Spleen (tissue), 7 donors: ENCODE measurements around the gene TPPP3.

Experiments used
- POLR2A ChIP-seq, 3 donors: fragments of 450-650 bp; IDR thresholded peaks; one replicate each; pipeline ENCODE4 v1.5.1; 2017; ENCODE audit warnings: antibody characterized with exemption in 3 of 3, mild to moderate bottlenecking in 1 of 3
- POLR2AphosphoS5 ChIP-seq, 3 donors: sonication (generic); formaldehyde crosslinking; IDR thresholded peaks; one replicate each; pipeline ENCODE4 v1.5.1; 2017; ENCODE audit warnings: antibody characterized with exemption in 3 of 3
- TF ChIP-seq, protein P1 (sequence below), 11 experiments: fragments of 200-600 bp in 7 of 11; fragments of 450-650 bp in 4 of 11; sonication (generic) in 4 of 11; IDR thresholded peaks in 8 of 11; conservative IDR thresholded peaks in 3 of 11; 1 replicate in 7 of 11; 2 replicates in 4 of 11; pipeline versions ENCODE4 v1.4.0 to v1.8.0; 2016 to 2021; ENCODE audit warnings: antibody characterized with exemption in 11 of 11, inconsistent platforms in 4 of 11, mild to moderate bottlenecking in 1 of 11
- donor health status: DM: no; HTN: no; CAD: no; lungs with moderate emphysema.
- donor health status: DM: no; HTN: no; CAD: no.
- donor health status: DM: no; HTN: no; CAD: no.

GRCh38 chr16:67370661-67371060 is 22.6 kb downstream of the TPPP3 start:
- TF ChIP-seq, protein P1, sequence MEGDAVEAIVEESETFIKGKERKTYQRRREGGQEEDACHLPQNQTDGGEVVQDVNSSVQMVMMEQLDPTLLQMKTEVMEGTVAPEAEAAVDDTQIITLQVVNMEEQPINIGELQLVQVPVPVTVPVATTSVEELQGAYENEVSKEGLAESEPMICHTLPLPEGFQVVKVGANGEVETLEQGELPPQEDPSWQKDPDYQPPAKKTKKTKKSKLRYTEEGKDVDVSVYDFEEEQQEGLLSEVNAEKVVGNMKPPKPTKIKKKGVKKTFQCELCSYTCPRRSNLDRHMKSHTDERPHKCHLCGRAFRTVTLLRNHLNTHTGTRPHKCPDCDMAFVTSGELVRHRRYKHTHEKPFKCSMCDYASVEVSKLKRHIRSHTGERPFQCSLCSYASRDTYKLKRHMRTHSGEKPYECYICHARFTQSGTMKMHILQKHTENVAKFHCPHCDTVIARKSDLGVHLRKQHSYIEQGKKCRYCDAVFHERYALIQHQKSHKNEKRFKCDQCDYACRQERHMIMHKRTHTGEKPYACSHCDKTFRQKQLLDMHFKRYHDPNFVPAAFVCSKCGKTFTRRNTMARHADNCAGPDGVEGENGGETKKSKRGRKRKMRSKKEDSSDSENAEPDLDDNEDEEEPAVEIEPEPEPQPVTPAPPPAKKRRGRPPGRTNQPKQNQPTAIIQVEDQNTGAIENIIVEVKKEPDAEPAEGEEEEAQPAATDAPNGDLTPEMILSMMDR (IDR thresholded peaks at IDR 0.05 in 8 of 11, conservative IDR thresholded peaks at IDR 0.05 in 3 of 11): no peak
- TF ChIP-seq POLR2A (IDR thresholded peaks at IDR 0.05) (no peak), POLR2AphosphoS5 (IDR thresholded peaks at IDR 0.05) (no peak)
